ENCODE data around the gene BANK1. TPM values are rescaled to one million over a fixed set of nuclear protein-coding genes. Genes with fewer than 3 reads are reported as not detected.

The BANK1 gene
- total RNA-seq, 1 experiment from 2014 or later = 2.2 TPM

DNA sequence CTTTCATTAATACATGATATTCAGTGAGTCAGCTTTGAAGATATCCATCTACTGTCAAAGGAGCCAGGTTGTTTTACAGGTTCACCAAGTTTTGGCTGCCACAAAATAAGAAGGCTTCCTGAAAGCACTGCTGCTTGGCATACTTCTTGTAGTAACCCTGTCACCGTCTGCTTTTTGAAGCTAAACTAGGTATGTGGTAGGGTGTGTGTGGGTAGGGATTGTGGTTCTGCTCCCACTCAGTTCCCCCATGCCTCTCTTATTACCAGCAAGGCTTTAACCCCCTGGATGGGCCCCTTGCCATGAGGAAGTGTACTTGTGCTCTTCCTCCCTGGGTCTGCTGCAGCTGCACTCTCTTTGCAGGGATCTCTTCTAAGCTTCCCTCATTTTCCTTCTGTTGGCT is 191.2 kb downstream of the BANK1 start:
- ChIA-PET CTCF (no interaction called here), POLR2A (ENCODE audit: unreplicated experiment) (interaction anchor here (0.6 kb wide), 1 partner anchor 332 kb away, joined by 3 read pairs; no protein-coding TSS in a partner anchor)
- TF ChIP-seq EZH2 (IDR thresholded peaks at IDR 0.05; ENCODE audit: low read depth) (no peak), CTCF (conservative IDR thresholded peaks at IDR 0.05) (no peak)
- H3K4me1 ChIP-seq (replicated peaks; ENCODE audit: insufficient read depth) = peaks cover 30% of the 10 kb centered on the region
- H2AFZ ChIP-seq = no peak overlapping the region
- H3K27me3 ChIP-seq (ENCODE audit: insufficient read depth, low read depth) = no peaks in the 10 kb centered on the region
- intact Hi-C loops (cut with micrococcal nuclease; ENCODE audit: unreplicated experiment) = loop anchor here (1.0 to 10.0 kb wide), 2 partner anchors 27 to 187 kb away; partner anchors contain the start of gene BANK1
- H3K27ac ChIP-seq = peak overlapping the region; percentile 47
- H3K79me2 ChIP-seq (ENCODE audit: low read depth) = no peaks in the 10 kb centered on the region
- H3K4me2 ChIP-seq = peak overlapping the region; percentile 51; the same call in 1 of the 2 replicates
- no TSS peak for BruUV-seq (replicated peaks)
- peak; percentile 71 to 93 for DNase-seq
- H3K4me3 ChIP-seq = no peak overlapping the region
- H4K20me1 ChIP-seq (ENCODE audit: insufficient read depth) = no peaks in the 10 kb centered on the region
- no peaks in the 10 kb centered on the region for H3K36me3 ChIP-seq (ENCODE audit: low read depth)
- H3K9me3 ChIP-seq (ENCODE audit: insufficient read depth, low read depth) = no peaks in the 10 kb centered on the region
- H3K9me2 ChIP-seq (ENCODE audit: insufficient read depth) = no peaks in the 10 kb centered on the region
- H3F3A ChIP-seq (ENCODE audit: insufficient read depth, low read depth) = peaks cover 6% of the 10 kb centered on the region; the same call in 1 of the 2 replicates

- CTCF ChIA-PET = no interaction called here
- POLR2A ChIA-PET (ENCODE audit: unreplicated experiment) = no interaction called here
- no peak overlapping the region for H3K27ac ChIP-seq
- peaks cover 6% of the 10 kb centered on the region; the same call in 1 of the 2 replicates for H3F3A ChIP-seq (ENCODE audit: insufficient read depth, low read depth)
- no peaks in the 10 kb centered on the region for H3K79me2 ChIP-seq (ENCODE audit: low read depth)
- no peaks in the 10 kb centered on the region for H3K36me3 ChIP-seq (ENCODE audit: low read depth)
- H3K4me1 ChIP-seq (replicated peaks; ENCODE audit: insufficient read depth) = peaks cover 23% of the 10 kb centered on the region
- no peak overlapping the region for H3K4me3 ChIP-seq
- no peaks in the 10 kb centered on the region for H4K20me1 ChIP-seq (ENCODE audit: insufficient read depth)
- no TSS peak for BruUV-seq (replicated peaks)
- TF ChIP-seq EZH2 (IDR thresholded peaks at IDR 0.05; ENCODE audit: low read depth) = no peak
- no peak for TF ChIP-seq CTCF (conservative IDR thresholded peaks at IDR 0.05)
- DNase-seq = no peak
- intact Hi-C loops (cut with micrococcal nuclease; ENCODE audit: unreplicated experiment) = loop anchor here (10.0 kb wide), 1 partner anchor 189 kb away; the partner anchor contains the start of gene BANK1
- no peak overlapping the region for H3K4me2 ChIP-seq
- H2AFZ ChIP-seq = no peak overlapping the region
- H3K27me3 ChIP-seq (ENCODE audit: insufficient read depth, low read depth) = no peaks in the 10 kb centered on the region
- H3K9me2 ChIP-seq (ENCODE audit: insufficient read depth) = no peaks in the 10 kb centered on the region; the same call in 1 of the 2 replicates
- H3K9me3 ChIP-seq (ENCODE audit: insufficient read depth, low read depth) = no peaks in the 10 kb centered on the region
Measured at GRCh38 chr4:101983835-101984234, 193.3 kb downstream of the BANK1 start.

GRCh38 chr4:101987623-101988243 is 197.2 kb downstream of the BANK1 start:
- Histone ChIP-seq H3K27ac (no peak overlapping the region), H3K4me2 (no peak overlapping the region), H3K36me3 (ENCODE audit: low read depth) (no peaks in the 10 kb centered on the region), H4K20me1 (ENCODE audit: insufficient read depth) (no peaks in the 10 kb centered on the region), H3F3A (ENCODE audit: insufficient read depth, low read depth) (no peaks in the 10 kb centered on the region), H3K4me1 (replicated peaks; ENCODE audit: insufficient read depth) (peaks cover 2% of the 10 kb centered on the region; the same call in 1 of the 2 replicates), H3K27me3 (ENCODE audit: insufficient read depth, low read depth) (no peaks in the 10 kb centered on the region), H3K9me3 (ENCODE audit: insufficient read depth, low read depth) (no peaks in the 10 kb centered on the region), H3K4me3 (no peak overlapping the region), H3K9me2 (ENCODE audit: insufficient read depth) (no peaks in the 10 kb centered on the region; the same call in 1 of the 2 replicates), H2AFZ (no peak overlapping the region), H3K79me2 (ENCODE audit: low read depth) (no peaks in the 10 kb centered on the region)
- no peak for TF ChIP-seq CTCF (conservative IDR thresholded peaks at IDR 0.05)
- TF ChIP-seq EZH2 (IDR thresholded peaks at IDR 0.05; ENCODE audit: low read depth) = no peak
- ChIA-PET CTCF (no interaction called here), POLR2A (ENCODE audit: unreplicated experiment) (no interaction called here)
- intact Hi-C loops (cut with micrococcal nuclease; ENCODE audit: unreplicated experiment) = loop anchor here (10.0 kb wide), 1 partner anchor 193 kb away; the partner anchor contains the start of gene BANK1
- no peak for DNase-seq
- BruUV-seq (replicated peaks) = no TSS peak

Measured in PC-9 (cell line).